Trophoblast cell (in vitro differentiated cells and primary cell): ENCODE measurements around the gene GPT2.
A peak's percentile ranks its signal among the peaks of the same experiment; 100 is the strongest.

Experiments
- DNase-seq, 2 donors: peaks; one replicate each; pipeline ENCODE4 v3.0.0-alpha.2; 2016
- H2AFZ ChIP-seq: 2 replicates; pipeline ENCODE4 v1.6.1; 2013; ENCODE audit warnings: low read length, moderate library complexity, mild to moderate bottlenecking; ENCODE audit not compliant: insufficient read depth, poor library complexity
- H2AK5ac ChIP-seq: 2 replicates; pipeline ENCODE4 v1.6.1; 2013; ENCODE audit warnings: mild to moderate bottlenecking, low read length
- H2BK120ac ChIP-seq: 2 replicates; pipeline ENCODE4 v1.6.1; 2013; ENCODE audit warnings: low read length, mild to moderate bottlenecking, moderate library complexity; ENCODE audit not compliant: insufficient read depth, poor library complexity
- H2BK12ac ChIP-seq: 2 replicates; pipeline ENCODE4 v1.6.1; 2013; ENCODE audit warnings: mild to moderate bottlenecking, low read length, moderate library complexity
- H2BK5ac ChIP-seq: 2 replicates; pipeline ENCODE4 v1.6.1; 2013; ENCODE audit warnings: low read length, low read depth, moderate library complexity, mild to moderate bottlenecking; ENCODE audit not compliant: poor library complexity
- H3K14ac ChIP-seq: 2 replicates; pipeline ENCODE4 v1.6.1; 2013; ENCODE audit warnings: mild to moderate bottlenecking, low read length
- H3K18ac ChIP-seq: 2 replicates; pipeline ENCODE4 v1.6.1; 2013; ENCODE audit warnings: mild to moderate bottlenecking, low read length
- H3K23ac ChIP-seq: 2 replicates; pipeline ENCODE4 v1.6.1; 2013; ENCODE audit warnings: low read length
- H3K27ac ChIP-seq: 2 replicates; pipeline ENCODE4 v1.5.1; 2013; ENCODE audit warnings: low read depth, mild to moderate bottlenecking, inconsistent platforms, low read length, moderate library complexity
- H3K27me3 ChIP-seq: 2 replicates; pipeline ENCODE4 v1.6.1; 2013; ENCODE audit warnings: inconsistent platforms, mild to moderate bottlenecking, low read length, moderate library complexity; ENCODE audit not compliant: insufficient read depth
- H3K36me3 ChIP-seq, 2 experiments: 1 replicate in 1 of 2; 2 replicates in 1 of 2; pipeline ENCODE4 v1.6.1; 2013; ENCODE audit warnings: low read length in 2 of 2, mild to moderate bottlenecking in 2 of 2, moderate library complexity in 1 of 2; ENCODE audit not compliant: insufficient read depth in 2 of 2, control insufficient read depth in 1 of 2
- H3K4ac ChIP-seq: 2 replicates; pipeline ENCODE4 v1.6.1; 2013; ENCODE audit warnings: low read depth, mild to moderate bottlenecking, low read length, moderate library complexity
- H3K4me1 ChIP-seq, 2 experiments: 1 replicate in 1 of 2; 2 replicates in 1 of 2; pipeline ENCODE4 v1.6.1; 2013; ENCODE audit warnings: low read length in 2 of 2, mild to moderate bottlenecking in 2 of 2, moderate library complexity in 1 of 2; ENCODE audit not compliant: insufficient read depth in 2 of 2, control insufficient read depth in 1 of 2
- H3K4me2 ChIP-seq: 2 replicates; pipeline ENCODE4 v1.6.1; 2013; ENCODE audit warnings: inconsistent platforms, mild to moderate bottlenecking, low read length, moderate library complexity
- H3K4me3 ChIP-seq: 2 replicates; pipeline ENCODE4 v1.5.1; 2013; ENCODE audit warnings: mild to moderate bottlenecking, low read depth, low read length, inconsistent platforms
- H3K79me1 ChIP-seq: one replicate; pipeline ENCODE4 v1.6.1; 2013; ENCODE audit warnings: low read length
- H3K79me2 ChIP-seq: 2 replicates; pipeline ENCODE4 v1.6.1; 2013; ENCODE audit warnings: low read length, mild to moderate bottlenecking; ENCODE audit not compliant: control insufficient read depth, insufficient read depth, poor library complexity
- H3K9ac ChIP-seq: 2 replicates; pipeline ENCODE4 v1.6.1; 2013; ENCODE audit warnings: mild to moderate bottlenecking, low read length
- H3K9me3 ChIP-seq: 2 replicates; pipeline ENCODE4 v1.6.1; 2013; ENCODE audit warnings: low read depth, mild to moderate bottlenecking, control low read depth, inconsistent platforms, low read length; ENCODE audit not compliant: insufficient read depth
- H4K12ac ChIP-seq: 2 replicates; pipeline ENCODE4 v1.6.1; 2013; ENCODE audit warnings: low read depth, mild to moderate bottlenecking, low read length, moderate library complexity
- H4K8ac ChIP-seq: 2 replicates; pipeline ENCODE4 v1.6.1; 2013; ENCODE audit warnings: low read depth, mild to moderate bottlenecking, low read length, moderate library complexity
- H4K91ac ChIP-seq: one replicate; pipeline ENCODE4 v1.6.1; 2013; ENCODE audit warnings: low read depth, mild to moderate bottlenecking, low read length, moderate library complexity
- WGBS: extraction: QIAGEN DNeasy Blood & Tissue Kit; methylation state at CpG from one replicate; pipeline ENCODE4 v1.1.7; 2013; ENCODE audit warnings: missing lambda C conversion rate; ENCODE audit not compliant: insufficient read length, insufficient coverage; ENCODE audit errors: extremely low coverage; 5-methylcytosine and 5-hydroxymethylcytosine counted together

Gene GPT2

GRCh38 chr16:46918905-46919792 lies 35.0 kb downstream of the GPT2 start:
- peak overlapping the region; percentile 11 for H3K4ac ChIP-seq

GRCh38 chr16:46920402-46921068 lies 36.4 kb downstream of the GPT2 start:
- DNase-seq, result peak in 1 of 2 donors; percentile 18
- H3K4ac ChIP-seq, result peak overlapping the region; percentile 16
- no peak overlapping the region for H3K4me3 ChIP-seq
- H3K79me2 ChIP-seq, result peaks cover 10% of the 10 kb centered on the region
- no peak overlapping the region for H3K23ac ChIP-seq
- H4K8ac ChIP-seq, result peak overlapping the region; percentile 10
- peak overlapping the region; percentile 90 for H4K91ac ChIP-seq
- H3K18ac ChIP-seq, result peak overlapping the region; percentile 13
- H3K4me2 ChIP-seq, result no peak overlapping the region
- H3K36me3 ChIP-seq, result peaks cover 34 to 51% of the 10 kb centered on the region in 2 experiments
- peak overlapping the region; percentile 60 for H3K14ac ChIP-seq
- H3K9ac ChIP-seq, result no peak overlapping the region
- peaks cover 32% of the 10 kb centered on the region for H3K79me1 ChIP-seq
- H2AK5ac ChIP-seq, result peak overlapping the region; percentile 17
- H3K27ac ChIP-seq, result peak overlapping the region; percentile 87
- H3K4me1 ChIP-seq, result peaks cover 50 to 59% of the 10 kb centered on the region in 2 experiments
- H3K27me3 ChIP-seq, result no peaks in the 10 kb centered on the region
- no peak overlapping the region for H2AFZ ChIP-seq
- no CpG with 5 or more reads among the region's 9 CpGs for WGBS
- H2BK5ac ChIP-seq, result peak overlapping the region; percentile 32
- H2BK12ac ChIP-seq, result peak overlapping the region; percentile 39
- peak overlapping the region; percentile 34 for H2BK120ac ChIP-seq
- peak overlapping the region; percentile 23 for H4K12ac ChIP-seq
- H3K9me3 ChIP-seq, result peaks cover 3% of the 10 kb centered on the region

More at GRCh38 chr16:46918905-46919792, 35.0 kb downstream of the GPT2 start:
- H4K12ac ChIP-seq, result no peak overlapping the region
- no peak overlapping the region for H3K23ac ChIP-seq
- peak overlapping the region; percentile 34 for H2BK120ac ChIP-seq
- peak overlapping the region; percentile 41 for H2BK5ac ChIP-seq
- H2AK5ac ChIP-seq, result peak overlapping the region; percentile 19
- no peak overlapping the region for H2AFZ ChIP-seq
- no CpG with 5 or more reads among the region's 21 CpGs for WGBS
- peak in 1 of 2 donors; percentile 30 for DNase-seq
- H3K79me2 ChIP-seq, result peaks cover 10% of the 10 kb centered on the region
- no peak overlapping the region for H3K4me3 ChIP-seq
- peaks cover 35 to 55% of the 10 kb centered on the region in 2 experiments for H3K36me3 ChIP-seq
- peaks cover 8% of the 10 kb centered on the region for H3K9me3 ChIP-seq
- H3K4me2 ChIP-seq, result peak overlapping the region; percentile 3
- H3K27me3 ChIP-seq, result no peaks in the 10 kb centered on the region
- peak overlapping the region; percentile 38 for H2BK12ac ChIP-seq
- H3K4me1 ChIP-seq, result peaks cover 44 to 53% of the 10 kb centered on the region in 2 experiments
- peak overlapping the region; percentile 90 for H4K91ac ChIP-seq
- H3K79me1 ChIP-seq, result peaks cover 28% of the 10 kb centered on the region
- peak overlapping the region; percentile 32 for H3K14ac ChIP-seq
- H3K18ac ChIP-seq, result peak overlapping the region; percentile 15
- peak overlapping the region; percentile 52 for H4K8ac ChIP-seq
- no peak overlapping the region for H3K9ac ChIP-seq
- H3K27ac ChIP-seq, result peak overlapping the region; percentile 87

- H4K91ac ChIP-seq, result peak overlapping the region; percentile 41
- no peak overlapping the region for H4K12ac ChIP-seq
- WGBS, result no CpG with 5 or more reads among the region's 10 CpGs
- H3K79me1 ChIP-seq, result peaks cover 34% of the 10 kb centered on the region
- H3K14ac ChIP-seq, result no peak overlapping the region
- H2AK5ac ChIP-seq, result peak overlapping the region; percentile 16
- peaks cover 10% of the 10 kb centered on the region for H3K79me2 ChIP-seq
- no peak overlapping the region for H3K9ac ChIP-seq
- peak overlapping the region; percentile 48 for H2BK120ac ChIP-seq
- H4K8ac ChIP-seq, result peak overlapping the region; percentile 8
- peak overlapping the region; percentile 34 for H3K18ac ChIP-seq
- DNase-seq, result no peak
- no peak overlapping the region for H3K4me2 ChIP-seq
- peak overlapping the region; percentile 5 for H3K4ac ChIP-seq
- no peaks in the 10 kb centered on the region for H3K27me3 ChIP-seq
- peaks cover 37 to 49% of the 10 kb centered on the region in 2 experiments for H3K36me3 ChIP-seq
- peak overlapping the region; percentile 46 for H2BK12ac ChIP-seq
- no peak overlapping the region for H2AFZ ChIP-seq
- no peak overlapping the region for H3K23ac ChIP-seq
- H3K27ac ChIP-seq, result no peak overlapping the region
- H3K9me3 ChIP-seq, result no peaks in the 10 kb centered on the region
- peaks cover 56 to 66% of the 10 kb centered on the region in 2 experiments for H3K4me1 ChIP-seq
- H3K4me3 ChIP-seq, result no peak overlapping the region
- no peak overlapping the region for H2BK5ac ChIP-seq
Measured at GRCh38 chr16:46922239-46922638, 38.1 kb downstream of the GPT2 start.

- Histone ChIP-seq H3K27ac (peak overlapping the region; percentile 38), H4K91ac (peak overlapping the region; percentile 46), H3K4ac (no peak overlapping the region), H3K23ac (no peak overlapping the region), H4K8ac (peak overlapping the region; percentile 41), H2AK5ac (peak overlapping the region; percentile 73), H3K27me3 (no peaks in the 10 kb centered on the region), H2AFZ (no peak overlapping the region), H2BK120ac (no peak overlapping the region), H3K79me2 (peaks cover 5% of the 10 kb centered on the region), H3K4me3 (peak overlapping the region; percentile 54), H3K79me1 (peaks cover 32% of the 10 kb centered on the region), H3K4me1 (peaks cover 50 to 67% of the 10 kb centered on the region in 2 experiments), H3K14ac (peak overlapping the region; percentile 36), H3K9me3 (no peaks in the 10 kb centered on the region), H3K4me2 (no peak overlapping the region), H4K12ac (no peak overlapping the region), H2BK12ac (peak overlapping the region; percentile 55), H3K36me3 (peaks cover 44 to 45% of the 10 kb centered on the region in 2 experiments), H2BK5ac (peak overlapping the region; percentile 15), H3K9ac (no peak overlapping the region), H3K18ac (peak overlapping the region; percentile 67)
- no peak for DNase-seq
- no CpG with 5 or more reads among the region's 19 CpGs for WGBS
Measured at GRCh38 chr16:46923513-46924295, 39.5 kb downstream of the GPT2 start.
